Measurements from ENCODE around the gene HBQ1.
A peak's percentile ranks its signal among the peaks of the same experiment; 100 is the strongest.
"Not testable (repeated sequence)": the region's sequence is repeated elsewhere in the genome, so short reads cannot be mapped to it uniquely, and the experiment has no call there.

HBQ1 gene

DNA sequence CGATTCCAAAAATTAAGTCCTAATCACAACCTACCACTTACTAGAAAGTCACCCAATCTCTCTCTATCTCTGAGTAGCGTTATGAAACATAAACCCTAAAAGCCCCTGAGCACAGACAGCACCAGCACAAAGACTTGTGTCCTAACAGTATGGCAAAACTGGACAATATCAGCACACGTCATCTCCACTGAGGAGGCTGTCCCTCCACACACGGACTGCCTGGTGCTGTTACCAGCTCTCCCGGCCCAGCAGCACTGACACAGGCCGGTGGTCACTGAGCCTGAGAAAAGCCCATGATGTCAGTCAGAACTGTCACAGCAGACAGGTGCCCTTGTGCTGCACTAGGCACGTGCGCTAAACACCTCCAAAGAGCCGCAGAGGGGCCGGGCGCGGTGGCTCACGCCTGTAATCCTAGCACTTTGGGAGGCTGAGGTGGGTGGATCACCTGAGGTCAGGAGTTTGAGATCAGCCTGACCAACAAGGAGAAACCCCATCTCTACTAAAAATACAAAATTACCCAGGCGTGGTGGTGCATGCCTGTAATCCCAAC is 31.4 kb downstream of the HBQ1 start:
- not testable (repeated sequence) for DNase-seq (ENCODE audit: low read depth)

DNA sequence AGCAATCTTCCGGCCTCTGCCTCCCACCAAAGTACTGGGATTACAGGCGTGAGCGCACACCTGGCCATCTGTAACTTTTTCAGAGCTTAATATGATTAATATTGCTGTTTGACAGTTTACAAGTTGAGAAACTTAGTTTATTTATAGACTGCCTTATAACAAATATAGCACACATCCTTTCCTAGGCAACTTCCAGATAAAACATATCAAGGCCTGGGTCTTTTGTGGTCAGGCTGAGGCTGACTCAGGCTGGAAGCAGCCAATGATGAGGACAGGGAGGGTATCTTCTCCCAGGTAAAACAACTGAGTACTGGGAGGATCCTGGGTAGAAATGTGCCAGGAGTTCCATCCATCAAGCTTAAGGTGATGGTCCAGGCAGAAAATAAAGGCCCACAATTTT is 32.7 kb downstream of the HBQ1 start:
- no peak for DNase-seq (ENCODE audit: low read depth)

DNA sequence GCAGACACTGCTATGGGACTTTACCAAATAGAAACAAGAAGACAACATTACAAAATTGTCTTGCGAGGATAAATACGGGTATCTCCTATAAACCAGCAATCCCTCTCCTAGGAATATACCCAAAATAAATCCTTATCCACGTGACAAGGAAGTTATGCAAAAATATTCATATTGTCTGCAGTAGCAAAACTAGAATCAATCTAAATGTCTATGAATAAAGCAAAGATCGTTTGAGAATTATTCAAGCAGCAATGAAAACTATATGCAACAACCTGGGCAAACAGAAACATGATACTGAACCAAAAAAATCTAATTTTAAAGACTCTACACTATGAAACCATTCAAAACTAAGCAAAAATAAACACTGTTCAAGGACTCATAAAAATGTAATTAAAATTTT is 39.8 kb downstream of the HBQ1 start:
- no peak for DNase-seq (ENCODE audit: low read depth)

DNA sequence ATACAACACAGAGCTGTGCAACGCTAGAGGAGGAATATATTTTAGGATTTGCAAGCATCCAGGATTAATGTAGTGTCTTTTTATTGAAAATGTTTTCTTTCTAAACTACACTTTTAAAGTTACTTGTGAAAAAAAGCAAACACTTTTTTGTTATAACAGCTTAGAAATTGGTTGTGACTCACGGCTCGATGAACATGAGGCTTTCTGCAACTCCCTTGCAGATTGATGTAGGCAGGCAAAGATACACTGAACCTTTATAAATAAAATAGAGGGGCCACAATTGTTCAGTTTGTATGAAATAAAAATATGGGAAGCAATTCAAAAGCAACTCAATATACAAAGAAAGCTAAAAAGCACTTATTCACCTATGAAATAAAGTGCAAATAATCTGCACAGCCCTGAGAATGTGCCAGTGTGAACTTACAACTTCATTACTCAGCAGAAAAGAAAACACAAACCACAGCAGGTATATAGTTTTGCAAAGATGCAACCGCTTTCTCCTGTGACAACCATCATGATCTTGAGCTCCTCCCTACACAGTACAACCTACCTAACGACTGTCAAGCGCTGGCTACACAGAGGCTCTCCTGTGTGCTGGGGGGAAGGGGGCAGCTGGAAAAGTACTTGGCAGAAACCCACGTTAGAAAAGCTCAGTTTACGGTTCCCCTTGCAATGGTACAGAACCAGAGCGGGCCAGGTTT is 48.0 kb downstream of the HBQ1 start:
- no peak for DNase-seq (ENCODE audit: low read depth)

DNA sequence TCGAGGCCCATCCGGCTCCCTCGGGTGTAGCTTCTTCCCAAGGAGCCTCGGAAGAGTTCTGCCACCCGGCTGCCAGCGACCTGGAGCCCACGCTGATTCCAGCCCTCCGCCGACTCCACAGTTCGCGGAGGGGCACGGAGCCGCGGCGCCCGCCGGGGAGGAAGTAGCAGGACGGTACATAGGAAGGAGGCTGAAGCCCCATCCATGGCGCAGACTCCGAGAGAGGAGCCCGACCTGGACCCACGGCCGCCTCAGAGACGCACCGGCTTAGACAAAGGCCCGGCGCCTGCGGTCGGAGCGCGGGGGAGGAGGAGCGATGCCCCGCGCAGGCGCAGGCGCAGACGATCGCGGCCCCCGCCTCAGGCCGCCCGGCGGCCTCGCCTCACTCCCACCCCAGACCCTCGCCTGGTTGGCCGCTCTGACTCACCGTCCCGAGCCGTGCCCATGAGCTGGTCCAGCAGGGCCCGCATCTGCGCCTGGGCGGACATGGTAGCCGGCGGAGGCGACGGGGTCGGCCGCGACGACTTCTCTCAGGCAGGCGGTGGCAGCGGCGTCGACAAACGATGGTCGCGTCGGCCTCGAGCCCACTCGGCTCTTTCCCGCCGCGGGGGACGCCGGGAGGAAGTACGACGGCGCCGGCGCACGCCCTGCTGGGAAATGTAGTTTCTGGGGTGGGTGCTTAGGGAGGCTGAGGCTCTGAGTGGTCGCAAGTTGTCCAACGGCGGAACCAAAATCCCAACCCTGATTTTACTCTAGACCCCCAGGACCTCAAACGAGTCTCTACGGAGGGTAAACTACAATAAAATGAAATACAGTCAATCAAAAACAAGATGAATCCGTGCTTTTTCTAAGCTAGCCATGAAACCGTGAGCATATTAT is 48.8 kb downstream of the HBQ1 start, which contains the start of gene LUC7L:
TSS of gene LUC7L (minus strand) at position 598 of the 879 bp plus-strand sequence. CDS start at position 488, 110 bp downstream.
- DNase-seq (ENCODE audit: low read depth): peak; percentile 36

DNA sequence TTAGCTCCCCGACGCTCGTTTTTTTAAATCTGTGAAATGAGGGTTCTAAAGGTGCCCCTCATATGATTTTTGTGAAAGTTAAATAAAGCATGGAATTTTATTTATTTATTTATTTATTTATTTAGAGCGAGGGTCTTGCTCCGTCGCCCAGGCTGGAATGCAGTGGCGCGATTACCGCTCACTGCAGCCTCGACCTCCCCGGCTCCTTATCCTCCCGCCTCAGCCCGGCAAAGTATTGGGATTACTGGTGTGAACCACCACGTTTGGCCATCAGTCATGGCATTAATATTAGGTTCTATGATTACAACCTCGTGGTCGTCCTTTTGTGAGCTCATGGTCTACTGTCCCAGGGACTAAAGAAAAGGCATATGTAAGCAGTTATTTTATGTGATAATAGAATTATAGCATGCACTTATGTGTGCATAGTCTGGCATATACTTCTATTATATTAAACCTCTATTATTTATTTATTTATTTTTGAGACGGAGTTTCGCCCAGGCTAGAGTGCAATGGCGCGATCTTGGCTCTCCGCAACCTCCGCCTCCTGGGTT is 49.5 kb downstream of the HBQ1 start:
- no peak for DNase-seq (ENCODE audit: low read depth)

DNA sequence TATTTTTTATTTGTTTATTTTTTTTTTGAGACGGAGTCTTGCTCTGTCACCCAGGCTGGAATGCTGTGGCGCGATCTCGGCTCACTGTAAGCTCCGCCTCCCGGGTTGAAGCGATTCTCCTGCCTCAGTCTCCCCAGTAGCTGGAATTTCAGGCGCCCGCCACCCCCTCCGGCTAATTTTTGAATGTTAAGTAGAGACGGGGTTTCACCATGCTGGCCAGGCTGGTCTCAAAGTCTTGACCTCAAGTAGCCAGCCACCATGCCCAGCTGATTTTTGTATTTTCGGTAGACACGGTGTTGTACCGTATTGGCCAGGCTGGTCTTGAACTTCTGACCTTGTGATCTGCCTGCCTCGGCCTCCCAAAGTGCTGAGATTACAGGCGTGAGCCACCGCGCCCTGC is 50.1 kb downstream of the HBQ1 start:
- not testable (repeated sequence) for DNase-seq (ENCODE audit: low read depth)

All from HS-5 (cell line).